Cardiac muscle cell (in vitro differentiated cells and primary cell): Measurements from ENCODE around the gene VWC2L. TPM values are rescaled to one million over a fixed set of nuclear protein-coding genes. Genes with fewer than 3 reads are reported as not detected.

ENCODE experiments used
- DNase-seq, 2 donors: peaks; one replicate each; pipeline versions ENCODE4 v3.0.0 to v3.0.0-alpha.2; 2010 to 2017; ENCODE audit warnings: low read depth in 1 of 2, low spot score in 1 of 2
- H3K27ac ChIP-seq: fragments of 200-600 bp; sonication (generic); 2 replicates; pipeline ENCODE4 v1.5.1; 2016
- H3K27me3 ChIP-seq: fragments of 200-600 bp; sonication (generic); 2 replicates; pipeline ENCODE4 v1.6.0; 2016; ENCODE audit warnings: control low read depth
- H3K36me3 ChIP-seq: fragments of 200-600 bp; sonication (generic); 2 replicates; pipeline ENCODE4 v1.5.1; 2016; ENCODE audit warnings: control low read depth
- H3K4me1 ChIP-seq: fragments of 200-600 bp; sonication (generic); 2 replicates; pipeline ENCODE4 v1.8.1; 2017; ENCODE audit warnings: low read depth, mild to moderate bottlenecking, mixed run types
- H3K4me3 ChIP-seq: fragments of 200-600 bp; sonication (generic); 2 replicates; pipeline ENCODE4 v1.5.1; 2016; ENCODE audit warnings: mild to moderate bottlenecking
- H3K9me3 ChIP-seq: fragments of 200-600 bp; sonication (generic); 2 replicates; pipeline ENCODE4 v1.5.1; 2017; ENCODE audit warnings: low read depth, mild to moderate bottlenecking, control low read depth
- polyA plus RNA-seq: library from polyadenylated mRNA; unstranded; fragments of >200 nt; fragmentation: Nextera tagmentation; extraction: Ambion mirVana; gene quantifications from 2 replicates; pipeline ENCODE4 v1.2.1, GENCODE V29; 2016
- total RNA-seq: library from RNA; depleted of rRNA; stranded (reverse); fragments of >200 nt; gene quantifications from 2 replicates; pipeline ENCODE4 v1.2.3, GENCODE V29; 2016
- TF ChIP-seq, protein P1 (sequence below): IDR thresholded peaks from 2 replicates; pipeline ENCODE4 v1.5.1; 2012; ENCODE audit warnings: low read depth, mild to moderate bottlenecking, low read length

Gene VWC2L
- total and polyA plus RNA-seq, 2 experiments from 2014 or later = 0.10 to 0.24 TPM

DNA sequence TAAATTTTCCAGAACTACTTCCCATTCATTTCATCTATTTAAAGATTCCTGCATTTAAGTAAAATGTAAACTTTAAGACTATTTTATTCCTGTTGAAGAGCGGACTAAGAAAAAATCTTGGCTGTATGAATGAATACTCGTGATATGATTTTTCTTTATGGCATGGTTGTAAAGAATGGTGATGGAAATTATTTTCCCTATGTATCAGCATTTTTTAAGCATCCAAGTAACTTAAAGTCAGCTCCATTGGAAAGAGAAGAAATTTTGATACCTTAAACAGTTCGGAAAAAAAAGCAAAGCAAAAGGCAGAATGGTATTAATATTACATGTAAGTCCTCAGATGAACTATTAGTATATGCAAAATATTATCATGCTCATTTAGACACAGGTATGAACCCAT is 58.9 kb downstream of the VWC2L start:
- DNase-seq = no peak
- Histone ChIP-seq H3K36me3 (no peaks in the 10 kb centered on the region), H3K9me3 (no peaks in the 10 kb centered on the region), H3K4me1 (no peaks in the 10 kb centered on the region), H3K27me3 (no peaks in the 10 kb centered on the region), H3K27ac (no peak overlapping the region), H3K4me3 (no peak overlapping the region)
- TF ChIP-seq, protein P1, sequence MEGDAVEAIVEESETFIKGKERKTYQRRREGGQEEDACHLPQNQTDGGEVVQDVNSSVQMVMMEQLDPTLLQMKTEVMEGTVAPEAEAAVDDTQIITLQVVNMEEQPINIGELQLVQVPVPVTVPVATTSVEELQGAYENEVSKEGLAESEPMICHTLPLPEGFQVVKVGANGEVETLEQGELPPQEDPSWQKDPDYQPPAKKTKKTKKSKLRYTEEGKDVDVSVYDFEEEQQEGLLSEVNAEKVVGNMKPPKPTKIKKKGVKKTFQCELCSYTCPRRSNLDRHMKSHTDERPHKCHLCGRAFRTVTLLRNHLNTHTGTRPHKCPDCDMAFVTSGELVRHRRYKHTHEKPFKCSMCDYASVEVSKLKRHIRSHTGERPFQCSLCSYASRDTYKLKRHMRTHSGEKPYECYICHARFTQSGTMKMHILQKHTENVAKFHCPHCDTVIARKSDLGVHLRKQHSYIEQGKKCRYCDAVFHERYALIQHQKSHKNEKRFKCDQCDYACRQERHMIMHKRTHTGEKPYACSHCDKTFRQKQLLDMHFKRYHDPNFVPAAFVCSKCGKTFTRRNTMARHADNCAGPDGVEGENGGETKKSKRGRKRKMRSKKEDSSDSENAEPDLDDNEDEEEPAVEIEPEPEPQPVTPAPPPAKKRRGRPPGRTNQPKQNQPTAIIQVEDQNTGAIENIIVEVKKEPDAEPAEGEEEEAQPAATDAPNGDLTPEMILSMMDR = no peak

GRCh38 chr2:214471382-214471781 is 60.5 kb downstream of the VWC2L start:
- no peak overlapping the region for H3K4me3 ChIP-seq
- no peak overlapping the region for H3K27ac ChIP-seq
- DNase-seq = no peak
- no peaks in the 10 kb centered on the region for H3K36me3 ChIP-seq
- H3K9me3 ChIP-seq = no peaks in the 10 kb centered on the region
- no peaks in the 10 kb centered on the region for H3K4me1 ChIP-seq
- H3K27me3 ChIP-seq = no peaks in the 10 kb centered on the region
- TF ChIP-seq, protein P1 = no peak

DNA sequence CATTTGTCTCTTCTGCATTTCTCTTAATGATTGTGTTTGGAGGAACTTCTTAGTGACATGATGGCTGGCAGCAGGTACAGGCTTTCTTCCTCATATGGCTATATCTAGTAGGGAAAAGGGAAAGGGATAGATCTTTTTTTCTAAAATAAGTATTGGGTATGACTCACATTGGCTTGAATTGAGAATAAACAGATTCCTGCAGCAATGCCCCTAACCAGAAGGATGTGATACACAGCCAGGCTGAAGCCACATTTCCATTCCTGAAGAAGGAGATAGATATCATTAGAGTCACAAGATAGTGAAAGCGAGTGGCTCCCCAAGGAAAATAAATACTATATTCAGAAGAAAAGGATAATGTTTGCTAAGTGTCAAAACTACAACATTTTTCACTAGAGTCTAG is 61.1 kb downstream of the VWC2L start:
- no peak overlapping the region for H3K4me3 ChIP-seq

GRCh38 chr2:214477305-214477704 is 66.5 kb downstream of the VWC2L start:
- H3K4me1 ChIP-seq = peaks cover 16% of the 10 kb centered on the region
- peak in 1 of 2 donors; percentile 30 for DNase-seq
- H3K4me3 ChIP-seq = no peak overlapping the region
- H3K9me3 ChIP-seq = no peaks in the 10 kb centered on the region
- TF ChIP-seq, protein P1 = no peak
- H3K36me3 ChIP-seq = no peaks in the 10 kb centered on the region
- no peaks in the 10 kb centered on the region for H3K27me3 ChIP-seq
- H3K27ac ChIP-seq = no peak overlapping the region

More for the DNA sequence above, 61.1 kb downstream of the VWC2L start:
- Histone ChIP-seq H3K27ac (no peak overlapping the region), H3K36me3 (no peaks in the 10 kb centered on the region), H3K4me1 (no peaks in the 10 kb centered on the region), H3K27me3 (no peaks in the 10 kb centered on the region), H3K9me3 (no peaks in the 10 kb centered on the region)
- DNase-seq = no peak
- TF ChIP-seq, protein P1 = no peak

- peak overlapping the region; percentile 90 for H3K27ac ChIP-seq
- peak; percentile 18 to 83 for DNase-seq
- H3K4me3 ChIP-seq = no peak overlapping the region
- peaks cover 28% of the 10 kb centered on the region for H3K4me1 ChIP-seq
- no peaks in the 10 kb centered on the region for H3K27me3 ChIP-seq
- H3K36me3 ChIP-seq = no peaks in the 10 kb centered on the region
- no peaks in the 10 kb centered on the region for H3K9me3 ChIP-seq
- TF ChIP-seq, protein P1 = no peak
Measured at GRCh38 chr2:214481204-214481603, 70.3 kb downstream of the VWC2L start.

DNA sequence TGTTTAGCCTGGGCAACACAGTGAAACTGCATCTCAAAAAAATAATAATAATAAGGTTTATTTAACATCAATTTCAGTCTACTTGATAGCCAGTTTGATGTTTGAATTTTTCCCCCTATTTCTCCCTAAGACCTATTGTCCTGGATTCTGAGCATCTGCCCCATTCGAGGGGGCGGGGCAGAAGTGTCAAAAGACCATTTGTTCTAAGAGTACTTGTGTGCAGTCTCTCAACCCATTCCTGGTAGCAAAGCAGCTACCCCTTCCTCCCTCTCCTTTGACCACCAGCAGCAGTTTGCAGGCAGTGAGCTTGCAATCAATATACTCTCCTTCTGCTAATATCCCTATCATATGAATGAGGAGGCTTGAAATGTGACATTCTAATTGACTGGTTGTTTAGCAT is 71.9 kb downstream of the VWC2L start:
- no peak for DNase-seq
- Histone ChIP-seq H3K27me3 (no peaks in the 10 kb centered on the region), H3K4me3 (no peak overlapping the region), H3K36me3 (no peaks in the 10 kb centered on the region), H3K9me3 (no peaks in the 10 kb centered on the region), H3K27ac (peak overlapping the region; percentile 32), H3K4me1 (peaks cover 33% of the 10 kb centered on the region)
- TF ChIP-seq, protein P1 = no peak
